Measurements from ENCODE around the gene CRYAA.

DNA sequence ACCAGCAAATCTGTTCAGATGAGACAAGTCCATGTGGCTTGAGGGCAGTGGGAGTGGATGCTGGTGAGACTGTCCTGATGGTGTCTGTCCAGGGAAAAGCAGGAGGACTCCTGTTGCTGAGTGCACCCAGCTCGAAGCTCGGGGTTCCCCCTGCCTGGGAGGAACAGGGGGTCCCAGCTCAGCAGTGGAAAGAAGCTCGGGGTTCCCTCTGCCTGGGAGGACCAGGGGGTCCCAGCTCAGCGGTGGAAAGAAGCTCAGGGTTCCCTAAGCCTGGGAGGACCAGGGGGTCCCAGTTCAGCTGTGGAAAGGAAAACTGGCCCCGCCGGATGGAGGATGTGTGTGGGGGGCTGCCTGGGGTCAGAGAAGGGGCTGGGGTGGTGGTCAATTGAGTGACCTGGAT, 39.1 kb downstream of the CRYAA start:
- no peak for TF ChIP-seq GATA2 (IDR thresholded peaks at IDR 0.05; ENCODE audit: low read depth, low read length)
- TF ChIP-seq GATA3 (IDR thresholded peaks at IDR 0.05; ENCODE audit: low read depth, low read length): no peak

All from SH-SY5Y (cell line).